HL-60 (cell line): ENCODE results near the gene RAMACL.

Experiments
- DNase-seq, 2 experiments: peaks; one replicate each; pipeline ENCODE4 v3.0.0-alpha.2; 2010 to 2020; ENCODE audit warnings: low read depth in 1 of 2, low spot score in 1 of 2
- H3K27ac ChIP-seq: fragments of 250-450 bp; sonication (Bioruptor Pico); replicated peaks from 2 replicates; pipeline ENCODE4 v1.5.1; 2020; ENCODE audit warnings: mild to moderate bottlenecking, moderate library complexity
- H3K27me3 ChIP-seq: fragments of 250-450 bp; sonication (Bioruptor Pico); 2 replicates; pipeline ENCODE4 v1.5.1; 2021; ENCODE audit warnings: mild to moderate bottlenecking, moderate library complexity; ENCODE audit not compliant: insufficient read depth, poor library complexity, severe bottlenecking
- H3K4me3 ChIP-seq: replicated peaks from 2 replicates; pipeline ENCODE4 v1.5.1; 2011; ENCODE audit warnings: mild to moderate bottlenecking, control low read depth, low read length; ENCODE audit not compliant: insufficient read depth
- CTCF ChIP-seq: IDR thresholded peaks from one replicate; pipeline ENCODE4 v1.5.1; 2011; ENCODE audit warnings: low read length, control low read depth, inconsistent platforms; ENCODE audit not compliant: insufficient read depth
- GABPA ChIP-seq: IDR thresholded peaks from 2 replicates; pipeline ENCODE4 v1.6.1; 2012; ENCODE audit warnings: low read depth
- POLR2AphosphoS5 ChIP-seq: IDR thresholded peaks from 2 replicates; pipeline ENCODE4 v1.6.1; 2012; ENCODE audit warnings: low read depth
- REST ChIP-seq: IDR thresholded peaks from 2 replicates; pipeline ENCODE4 v1.6.1; 2012; ENCODE audit warnings: low read depth; ENCODE audit not compliant: insufficient replicate concordance
- SPI1 ChIP-seq: IDR thresholded peaks from 2 replicates; pipeline ENCODE4 v1.6.1; 2012; ENCODE audit warnings: low read depth, mild to moderate bottlenecking, borderline replicate concordance

Gene RAMACL

GRCh38 chr6:166543603-166544295, 42.7 kb downstream of the RAMACL start:
- H3K4me3 ChIP-seq: no peak overlapping the region
- no peak overlapping the region for H3K27ac ChIP-seq
- no peaks in the 10 kb centered on the region for H3K27me3 ChIP-seq
- DNase-seq: no peak
- no peak for TF ChIP-seq REST
- TF ChIP-seq POLR2AphosphoS5: no peak
- no peak for TF ChIP-seq SPI1
- no peak for TF ChIP-seq GABPA
- TF ChIP-seq CTCF: no peak

- H3K27me3 ChIP-seq: no peaks in the 10 kb centered on the region
- no peak overlapping the region for H3K27ac ChIP-seq
- TF ChIP-seq GABPA (no peak), CTCF (no peak), SPI1 (no peak), REST (no peak), POLR2AphosphoS5 (no peak)
- no peak for DNase-seq
- H3K4me3 ChIP-seq: no peak overlapping the region
These were observed 43.9 kb downstream of the RAMACL start for GRCh38 chr6:166542580-166542912.

- TF ChIP-seq POLR2AphosphoS5: no peak
- TF ChIP-seq SPI1: no peak
- no peak for TF ChIP-seq GABPA
- no peak for TF ChIP-seq CTCF
- no peak for TF ChIP-seq REST
- Histone ChIP-seq H3K27ac (no peak overlapping the region), H3K4me3 (no peak overlapping the region), H3K27me3 (no peaks in the 10 kb centered on the region)
- DNase-seq: no peak
These were observed 44.5 kb downstream of the RAMACL start for GRCh38 chr6:166541876-166542579.
